ENCODE measurements around the gene RPL10A.
"Not testable (repeated sequence)": the region's sequence is repeated elsewhere in the genome, so short reads cannot be mapped to it uniquely, and the experiment has no call there.

Gene RPL10A

GRCh38 chr6:35512740-35513139, 44.5 kb downstream of the RPL10A start, which contains the start of gene TULP1:
TULP1 (minus strand) TSS chr6:35512896; CDS start chr6:35512858, 38 bp downstream.
- TF ChIP-seq, protein P1, sequence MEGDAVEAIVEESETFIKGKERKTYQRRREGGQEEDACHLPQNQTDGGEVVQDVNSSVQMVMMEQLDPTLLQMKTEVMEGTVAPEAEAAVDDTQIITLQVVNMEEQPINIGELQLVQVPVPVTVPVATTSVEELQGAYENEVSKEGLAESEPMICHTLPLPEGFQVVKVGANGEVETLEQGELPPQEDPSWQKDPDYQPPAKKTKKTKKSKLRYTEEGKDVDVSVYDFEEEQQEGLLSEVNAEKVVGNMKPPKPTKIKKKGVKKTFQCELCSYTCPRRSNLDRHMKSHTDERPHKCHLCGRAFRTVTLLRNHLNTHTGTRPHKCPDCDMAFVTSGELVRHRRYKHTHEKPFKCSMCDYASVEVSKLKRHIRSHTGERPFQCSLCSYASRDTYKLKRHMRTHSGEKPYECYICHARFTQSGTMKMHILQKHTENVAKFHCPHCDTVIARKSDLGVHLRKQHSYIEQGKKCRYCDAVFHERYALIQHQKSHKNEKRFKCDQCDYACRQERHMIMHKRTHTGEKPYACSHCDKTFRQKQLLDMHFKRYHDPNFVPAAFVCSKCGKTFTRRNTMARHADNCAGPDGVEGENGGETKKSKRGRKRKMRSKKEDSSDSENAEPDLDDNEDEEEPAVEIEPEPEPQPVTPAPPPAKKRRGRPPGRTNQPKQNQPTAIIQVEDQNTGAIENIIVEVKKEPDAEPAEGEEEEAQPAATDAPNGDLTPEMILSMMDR (IDR thresholded peaks at IDR 0.05; ENCODE audit: insufficient read depth, low read length, poor library complexity, severe bottlenecking): no peak
- Histone ChIP-seq H3K36me3 (ENCODE audit: control insufficient read depth, insufficient read depth, low read length) (no peaks in the 10 kb centered on the region), H3K4me3 (replicated peaks; ENCODE audit: low read depth, low read length) (no peak within 1 kb of the TSS), H3K27me3 (replicated peaks; ENCODE audit: control insufficient read depth, insufficient read depth, low read length) (no peaks in the 10 kb centered on the region; the same call in none of the 2 replicates)
- no peak for DNase-seq (ENCODE audit: extremely low read depth, insufficient read length)

DNA sequence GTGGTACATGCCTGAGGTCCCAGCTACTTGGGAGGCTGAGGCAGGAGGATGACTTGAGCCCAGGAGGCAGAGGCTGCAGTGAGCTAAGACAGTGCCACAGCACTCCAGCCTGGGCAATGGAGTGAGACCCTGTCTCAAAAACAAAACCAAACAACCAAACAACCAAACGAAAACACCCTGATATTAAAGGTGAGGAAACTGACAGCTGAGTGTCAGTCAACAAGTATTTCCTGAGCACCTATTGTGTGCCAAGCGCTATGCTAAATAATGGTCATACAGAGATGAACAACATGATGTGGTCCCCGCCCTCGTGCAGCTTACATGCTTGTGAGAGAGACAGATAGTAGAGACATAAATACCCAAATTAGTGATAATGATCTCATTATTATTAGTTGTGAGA, 46.4 kb downstream of the RPL10A start:
- Histone ChIP-seq H3K4me3 (replicated peaks; ENCODE audit: low read depth, low read length) (no peak overlapping the region), H3K36me3 (ENCODE audit: control insufficient read depth, insufficient read depth, low read length) (no peaks in the 10 kb centered on the region), H3K27me3 (replicated peaks; ENCODE audit: control insufficient read depth, insufficient read depth, low read length) (no peaks in the 10 kb centered on the region; the same call in none of the 2 replicates)
- no peak for DNase-seq (ENCODE audit: extremely low read depth, insufficient read length)
- TF ChIP-seq, protein P1 (IDR thresholded peaks at IDR 0.05; ENCODE audit: insufficient read depth, low read length, poor library complexity, severe bottlenecking): no peak

DNA sequence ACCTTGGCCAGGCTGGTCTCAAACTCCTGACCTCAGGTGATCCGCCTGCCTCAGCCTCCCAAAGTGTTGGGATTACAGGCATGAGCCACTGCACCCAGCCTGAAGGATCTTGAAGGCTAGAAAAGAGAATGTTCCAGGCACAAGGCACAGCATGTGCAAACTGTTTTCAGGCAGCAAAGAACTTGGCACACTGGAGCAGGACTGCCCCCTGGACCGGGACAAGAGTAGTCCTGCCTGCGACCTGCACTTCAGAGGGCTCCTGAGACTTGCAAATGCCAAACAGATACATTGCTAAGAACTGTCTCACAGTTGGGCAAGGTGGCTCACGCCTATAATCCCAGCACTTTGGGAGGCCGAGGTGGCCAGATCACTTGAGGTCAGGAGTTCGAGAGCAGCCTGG, 47.7 kb downstream of the RPL10A start:
- H3K27me3 ChIP-seq (replicated peaks; ENCODE audit: control insufficient read depth, insufficient read depth, low read length); H3K36me3 ChIP-seq (ENCODE audit: control insufficient read depth, insufficient read depth, low read length); H3K4me3 ChIP-seq (replicated peaks; ENCODE audit: low read depth, low read length); DNase-seq (ENCODE audit: extremely low read depth, insufficient read length): not testable (repeated sequence)

GRCh38 chr6:35516712-35517111, 48.5 kb downstream of the RPL10A start:
- H3K27me3 ChIP-seq (replicated peaks; ENCODE audit: control insufficient read depth, insufficient read depth, low read length): no peaks in the 10 kb centered on the region; the same call in 1 of the 2 replicates
- TF ChIP-seq, protein P1 (IDR thresholded peaks at IDR 0.05; ENCODE audit: insufficient read depth, low read length, poor library complexity, severe bottlenecking): no peak
- no peak overlapping the region for H3K4me3 ChIP-seq (replicated peaks; ENCODE audit: low read depth, low read length)
- no peaks in the 10 kb centered on the region for H3K36me3 ChIP-seq (ENCODE audit: control insufficient read depth, insufficient read depth, low read length)
- no peak for DNase-seq (ENCODE audit: extremely low read depth, insufficient read length)

DNA sequence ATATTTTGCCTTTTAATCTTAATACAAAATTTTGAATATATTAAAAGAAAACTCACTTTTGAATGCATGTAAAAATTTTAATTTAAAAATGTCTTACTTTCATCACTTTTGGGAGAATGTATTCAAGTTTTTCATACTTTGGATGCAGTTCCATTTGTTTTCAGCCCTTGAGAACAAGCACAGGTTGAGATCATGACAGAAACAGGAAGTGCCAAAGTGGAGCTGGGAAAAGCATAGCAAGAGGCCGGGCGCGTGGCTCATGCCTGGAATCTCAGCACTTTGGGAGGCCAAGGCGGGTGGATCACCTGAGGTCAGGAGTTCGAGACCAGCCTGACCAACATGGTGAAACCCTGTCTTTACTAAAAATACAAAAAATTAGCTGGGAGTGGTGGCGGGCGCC, 49.8 kb downstream of the RPL10A start:
- not testable (repeated sequence) for H3K36me3 ChIP-seq (ENCODE audit: control insufficient read depth, insufficient read depth, low read length); H3K27me3 ChIP-seq (replicated peaks; ENCODE audit: control insufficient read depth, insufficient read depth, low read length); DNase-seq (ENCODE audit: extremely low read depth, insufficient read length); H3K4me3 ChIP-seq (replicated peaks; ENCODE audit: low read depth, low read length)

- DNase-seq (ENCODE audit: extremely low read depth, insufficient read length): no peak
- Histone ChIP-seq H3K27me3 (replicated peaks; ENCODE audit: control insufficient read depth, insufficient read depth, low read length) (no peaks in the 10 kb centered on the region), H3K36me3 (ENCODE audit: control insufficient read depth, insufficient read depth, low read length) (no peaks in the 10 kb centered on the region), H3K4me3 (replicated peaks; ENCODE audit: low read depth, low read length) (no peak overlapping the region)
- TF ChIP-seq, protein P1 (IDR thresholded peaks at IDR 0.05; ENCODE audit: insufficient read depth, low read length, poor library complexity, severe bottlenecking): no peak
These were observed 50.5 kb downstream of the RPL10A start for GRCh38 chr6:35518566-35519312.

Measured in GM06990 (cell line).